Lung (tissue), 12 donors: Measurements from ENCODE around the gene NRG3. TPM values are rescaled to one million over a fixed set of nuclear protein-coding genes. Genes with fewer than 3 reads are reported as not detected.

Experiments
- ATAC-seq: fragments of 200-7000 bp; cut with Tn5 transposase; one replicate; pipeline ENCODE4 v1.9.1; 2020; ENCODE audit warnings: moderate number of reproducible peaks; ENCODE audit not compliant: insufficient read depth, low FRiP score
- DNase-seq, 3 donors: peaks; one replicate each; pipeline ENCODE4 v3.0.0-alpha.2; 2013 to 2017
- H3K27ac ChIP-seq, 2 donors: one replicate each; pipeline ENCODE4 v1.5.1; 2013; ENCODE audit warnings: mild to moderate bottlenecking in 2 of 2, moderate library complexity in 2 of 2, control low read depth in 1 of 2, inconsistent platforms in 1 of 2, low read depth in 1 of 2, low read length in 1 of 2
- H3K27me3 ChIP-seq, 3 donors: one replicate each; pipeline ENCODE4 v1.5.1; 2013; ENCODE audit warnings: low read length in 2 of 3; ENCODE audit not compliant: control insufficient read depth in 3 of 3, insufficient read depth in 3 of 3
- H3K36me3 ChIP-seq, 4 donors: one replicate each; pipeline ENCODE4 v1.5.1; 2013; ENCODE audit warnings: low read length in 4 of 4, mild to moderate bottlenecking in 1 of 4, moderate library complexity in 1 of 4; ENCODE audit not compliant: control insufficient read depth in 4 of 4, insufficient read depth in 4 of 4
- H3K4me1 ChIP-seq, 5 donors: one replicate each; pipeline ENCODE4 v1.5.1; 2013; ENCODE audit warnings: low read length in 5 of 5, mild to moderate bottlenecking in 2 of 5, moderate library complexity in 1 of 5; ENCODE audit not compliant: control insufficient read depth in 5 of 5, insufficient read depth in 5 of 5
- H3K4me3 ChIP-seq: one replicate; pipeline ENCODE4 v1.5.1; 2013; ENCODE audit warnings: mild to moderate bottlenecking, control low read depth, moderate library complexity
- H3K9ac ChIP-seq, 2 donors: one replicate each; pipeline ENCODE4 v1.5.1; 2013; ENCODE audit warnings: low read length in 2 of 2, control low read depth in 1 of 2; ENCODE audit not compliant: insufficient read depth in 1 of 2
- H3K9me3 ChIP-seq, 4 donors: one replicate each; pipeline ENCODE4 v1.5.1; 2013; ENCODE audit warnings: low read length in 3 of 4, mild to moderate bottlenecking in 1 of 4, moderate library complexity in 1 of 4; ENCODE audit not compliant: control insufficient read depth in 4 of 4, insufficient read depth in 3 of 4
- WGBS, 2 donors: extraction: QIAGEN DNeasy Blood & Tissue Kit; methylation state at CpG; one replicate each; pipeline ENCODE4 v1.1.7; 2013; 5-methylcytosine and 5-hydroxymethylcytosine counted together
- polyA plus RNA-seq, 2 donors: library from polyadenylated mRNA; stranded (reverse); fragments of 200-250 nt; gene quantifications; one replicate each; pipeline ENCODE4 v1.2.1, GENCODE V29; 2013
- total RNA-seq, 2 donors: library from RNA; depleted of rRNA in 1 of 2; stranded (reverse); fragments of >200 nt in 1 of 2; gene quantifications; one replicate each; pipeline ENCODE4 v1.2.1, GENCODE V29; 2014 to 2021
- TF ChIP-seq, protein P1 (sequence below): IDR thresholded peaks from 2 replicates; pipeline ENCODE4 v1.5.1; 2012; ENCODE audit warnings: mild to moderate bottlenecking; ENCODE audit errors: control extremely low read depth, extremely low read depth
- donor health status: control.
- donor health status: control.
- donor health status: Bipolar disorder and iron deficiency.
- donor health status: healthy.
- donor health status: DM: yes; HTN: yes; CAD: no.

NRG3 gene
- total and polyA plus RNA-seq, 4 donors, result 0.49 to 2.0 (median 0.84) TPM

DNA sequence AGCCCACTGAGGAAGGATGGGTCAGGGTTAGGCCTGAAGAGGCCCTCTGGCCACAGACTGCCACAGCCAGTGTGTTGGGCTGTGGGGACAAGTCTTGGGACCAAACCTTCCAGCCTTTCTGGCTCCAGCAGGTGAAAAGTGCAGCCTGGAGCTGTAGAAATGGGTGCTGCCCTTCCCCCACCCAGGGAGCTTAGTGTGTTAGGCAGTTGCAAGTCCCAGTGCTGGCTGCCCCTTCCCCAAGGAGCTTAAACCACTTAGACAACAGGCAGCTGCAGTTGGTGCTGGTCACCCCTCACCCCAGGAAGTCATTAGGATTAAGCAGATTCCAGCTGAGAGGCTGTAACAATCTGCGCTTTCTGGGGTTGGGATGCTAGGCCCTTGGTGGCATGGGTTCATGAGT is 563.3 kb downstream of the NRG3 start:
- H3K4me1 ChIP-seq, result peaks cover 0 to 4% (median 0%) of the 10 kb centered on the region in 5 donors
- no peaks in the 10 kb centered on the region for H3K27me3 ChIP-seq
- TF ChIP-seq, protein P1, sequence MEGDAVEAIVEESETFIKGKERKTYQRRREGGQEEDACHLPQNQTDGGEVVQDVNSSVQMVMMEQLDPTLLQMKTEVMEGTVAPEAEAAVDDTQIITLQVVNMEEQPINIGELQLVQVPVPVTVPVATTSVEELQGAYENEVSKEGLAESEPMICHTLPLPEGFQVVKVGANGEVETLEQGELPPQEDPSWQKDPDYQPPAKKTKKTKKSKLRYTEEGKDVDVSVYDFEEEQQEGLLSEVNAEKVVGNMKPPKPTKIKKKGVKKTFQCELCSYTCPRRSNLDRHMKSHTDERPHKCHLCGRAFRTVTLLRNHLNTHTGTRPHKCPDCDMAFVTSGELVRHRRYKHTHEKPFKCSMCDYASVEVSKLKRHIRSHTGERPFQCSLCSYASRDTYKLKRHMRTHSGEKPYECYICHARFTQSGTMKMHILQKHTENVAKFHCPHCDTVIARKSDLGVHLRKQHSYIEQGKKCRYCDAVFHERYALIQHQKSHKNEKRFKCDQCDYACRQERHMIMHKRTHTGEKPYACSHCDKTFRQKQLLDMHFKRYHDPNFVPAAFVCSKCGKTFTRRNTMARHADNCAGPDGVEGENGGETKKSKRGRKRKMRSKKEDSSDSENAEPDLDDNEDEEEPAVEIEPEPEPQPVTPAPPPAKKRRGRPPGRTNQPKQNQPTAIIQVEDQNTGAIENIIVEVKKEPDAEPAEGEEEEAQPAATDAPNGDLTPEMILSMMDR, result no peak
- WGBS, 2 donors, result 89 to 96% methylated on average over 1 of the region's 1 CpG
- DNase-seq, result no peak
- H3K9ac ChIP-seq, result no peak overlapping the region
- peaks cover 0 to 10% (median 7%) of the 10 kb centered on the region in 4 donors for H3K9me3 ChIP-seq
- no peak overlapping the region for H3K4me3 ChIP-seq
- H3K36me3 ChIP-seq, result no peaks in the 10 kb centered on the region
- no peak overlapping the region for H3K27ac ChIP-seq
- no peak for ATAC-seq

DNA sequence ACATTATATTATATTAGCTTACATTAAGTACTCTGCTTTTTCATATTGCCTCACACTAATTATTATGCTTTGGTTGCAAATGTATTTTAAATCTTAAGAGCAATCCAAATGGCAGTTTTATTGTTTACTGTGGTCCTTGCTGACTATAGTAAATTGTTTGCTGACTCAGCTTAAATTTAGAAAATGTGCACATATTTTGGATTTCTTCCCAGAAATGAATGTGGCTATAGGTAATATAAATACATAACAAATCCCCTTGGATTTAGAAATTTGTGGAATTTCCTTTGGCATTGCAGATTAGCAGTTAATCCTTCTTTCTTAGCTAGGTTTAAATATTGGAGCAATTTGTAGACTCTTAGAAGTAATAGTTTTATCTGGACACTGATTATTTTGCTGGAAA is 565.8 kb downstream of the NRG3 start:
- H3K4me3 ChIP-seq, result no peak overlapping the region
- no peaks in the 10 kb centered on the region for H3K27me3 ChIP-seq
- H3K9ac ChIP-seq, result no peak overlapping the region
- DNase-seq (peak in 2 of 3 donors; percentile 65 to 71), ATAC-seq (no peak)
- TF ChIP-seq, protein P1, result no peak
- H3K36me3 ChIP-seq, result no peaks in the 10 kb centered on the region
- peaks cover 0 to 10% (median 6%) of the 10 kb centered on the region in 4 donors for H3K9me3 ChIP-seq
- peaks cover 0 to 4% (median 0%) of the 10 kb centered on the region in 5 donors for H3K4me1 ChIP-seq
- no peak overlapping the region for H3K27ac ChIP-seq

- TF ChIP-seq, protein P1, result no peak
- Histone ChIP-seq H3K27ac (no peak overlapping the region), H3K4me3 (no peak overlapping the region), H3K27me3 (no peaks in the 10 kb centered on the region), H3K9ac (no peak overlapping the region), H3K4me1 (no peaks in the 10 kb centered on the region), H3K36me3 (no peaks in the 10 kb centered on the region), H3K9me3 (no peaks in the 10 kb centered on the region)
- no peak for ATAC-seq
- no peak for DNase-seq
- WGBS, 2 donors, result 88% methylated on average over 3 of the region's 3 CpGs
These were observed 577.1 kb downstream of the NRG3 start for GRCh38 chr10:82452046-82452445.

DNA sequence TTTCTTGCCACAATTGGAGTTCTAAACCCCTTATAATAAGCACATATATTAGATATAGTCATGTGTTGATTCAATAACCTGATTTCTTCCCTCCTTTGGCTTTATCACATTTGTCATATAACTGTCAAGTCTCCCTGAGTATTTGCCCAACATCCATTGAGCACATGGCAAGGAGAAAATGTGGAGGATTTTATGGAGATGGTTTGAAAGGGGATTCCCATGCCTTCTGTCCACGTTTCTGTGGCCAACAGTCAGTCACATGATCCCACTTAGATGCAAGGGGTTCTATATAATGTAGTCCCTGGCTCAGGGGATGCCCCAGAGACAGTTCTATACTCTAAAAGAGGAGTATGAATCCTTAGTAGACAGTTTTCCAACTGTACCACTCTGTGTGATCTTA is 577.7 kb downstream of the NRG3 start:
- Histone ChIP-seq H3K36me3 (no peaks in the 10 kb centered on the region), H3K4me3 (no peak overlapping the region), H3K9ac (no peak overlapping the region), H3K27ac (no peak overlapping the region), H3K4me1 (no peaks in the 10 kb centered on the region), H3K9me3 (no peaks in the 10 kb centered on the region), H3K27me3 (no peaks in the 10 kb centered on the region)
- ATAC-seq (no peak), DNase-seq (no peak)
- TF ChIP-seq, protein P1, result no peak
- 35 to 52% methylated on average over 1 of the region's 1 CpG for WGBS, 2 donors
